Common myeloid progenitor, CD34-positive (primary cell): ENCODE results near the gene FBXO45.
"Not testable (repeated sequence)": the region's sequence is repeated elsewhere in the genome, so short reads cannot be mapped to it uniquely, and the experiment has no call there.

Experiments
- CTCF ChIA-PET: fragments of 350-600 bp; sonication (Branson Sonifier 250); formaldehyde crosslinking; loops from one replicate; lab custom pipeline; 2021; ENCODE audit warnings: antibody characterized with exemption; lab: Charles Lee
- POLR2A ChIA-PET: fragments of 350-600 bp; sonication (Branson Sonifier 250); formaldehyde crosslinking; loops from one replicate; lab custom pipeline; 2021; ENCODE audit warnings: antibody characterized with exemption; lab: Charles Lee
- DNase-seq, 3 donors: peaks; one replicate each; pipeline versions ENCODE4 v3.0.0 to v3.0.0-alpha.2; 2013
- H3K27ac ChIP-seq, 2 experiments: 1 replicate in 1 of 2; 2 replicates in 1 of 2; pipeline ENCODE4 v1.7.0; 2013; ENCODE audit warnings: inconsistent platforms in 2 of 2, low read length in 2 of 2, mild to moderate bottlenecking in 2 of 2, low read depth in 1 of 2, moderate library complexity in 1 of 2; ENCODE audit not compliant: severe bottlenecking in 2 of 2, insufficient read depth in 1 of 2, poor library complexity in 1 of 2
- H3K27me3 ChIP-seq, 5 experiments: replicated peaks in 2 of 5; 1 replicate in 3 of 5; 2 replicates in 2 of 5; pipeline versions ENCODE4 v1.6.1 to v1.7.0; 2013; ENCODE audit warnings: low read length in 4 of 5, mild to moderate bottlenecking in 2 of 5, moderate library complexity in 2 of 5, inconsistent platforms in 1 of 5; ENCODE audit not compliant: insufficient read depth in 5 of 5, control insufficient read depth in 4 of 5
- H3K36me3 ChIP-seq, 4 experiments: 1 replicate in 2 of 4; 2 replicates in 2 of 4; pipeline versions ENCODE4 v1.6.1 to v1.7.0; 2013; ENCODE audit warnings: low read length in 3 of 4, control low read depth in 1 of 4, mild to moderate bottlenecking in 1 of 4; ENCODE audit not compliant: control insufficient read depth in 4 of 4, insufficient read depth in 4 of 4
- H3K4me1 ChIP-seq, 4 experiments: 1 replicate in 3 of 4; 2 replicates in 1 of 4; pipeline versions ENCODE4 v1.6.1 to v1.7.1; 2013; ENCODE audit warnings: low read length in 3 of 4, mild to moderate bottlenecking in 3 of 4, control low read depth in 1 of 4, inconsistent platforms in 1 of 4, moderate library complexity in 1 of 4; ENCODE audit not compliant: control insufficient read depth in 4 of 4, insufficient read depth in 4 of 4; ENCODE audit errors: control extremely low read depth in 1 of 4
- H3K4me3 ChIP-seq, 7 experiments: 1 replicate in 4 of 7; 2 replicates in 3 of 7; pipeline versions ENCODE4 v1.5.1 to v1.7.0; 2013; ENCODE audit warnings: mild to moderate bottlenecking in 7 of 7, low read length in 6 of 7, moderate library complexity in 6 of 7, inconsistent platforms in 2 of 7, low read depth in 2 of 7, control low read depth in 1 of 7; ENCODE audit not compliant: insufficient read depth in 4 of 7, control insufficient read depth in 1 of 7; ENCODE audit errors: extremely low read depth in 1 of 7
- H3K9me3 ChIP-seq, 5 experiments: 1 replicate in 4 of 5; 2 replicates in 1 of 5; pipeline versions ENCODE4 v1.6.1 to v1.7.1; 2013; ENCODE audit warnings: low read length in 4 of 5, mild to moderate bottlenecking in 2 of 5, inconsistent platforms in 1 of 5, low read depth in 1 of 5, moderate library complexity in 1 of 5; ENCODE audit not compliant: control insufficient read depth in 4 of 5, insufficient read depth in 2 of 5; ENCODE audit errors: control extremely low read depth in 1 of 5
- WGBS: methylation state at CpG from one replicate; pipeline ENCODE4 v1.1.5; 2013; ENCODE audit not compliant: insufficient coverage; 5-methylcytosine and 5-hydroxymethylcytosine counted together

FBXO45 gene

GRCh38 chr3:196634224-196634623, 65.8 kb downstream of the FBXO45 start:
- ChIA-PET CTCF (interaction anchor here (1.2 to 20.3 kb wide), 4 partner anchors 10 to 60 kb away, joined by 3 to 306 read pairs (median 4); no protein-coding TSS in a partner anchor), POLR2A (interaction anchor here (1.3 to 1.4 kb wide), 2 partner anchors 15 to 25 kb away, joined by 4 to 7 read pairs; no protein-coding TSS in a partner anchor)
- Histone ChIP-seq H3K4me1 (peaks cover 26 to 90% (median 82%) of the 10 kb centered on the region in 4 experiments), H3K27ac (peak overlapping the region; percentile 80 to 93), H3K4me3 (peak overlapping the region in 4 of 7 experiments; percentile 19 to 83 (median 82)), H3K9me3 (no peaks in the 10 kb centered on the region), H3K36me3 (no peaks in the 10 kb centered on the region), H3K27me3 (no peaks in the 10 kb centered on the region)
- DNase-seq = peak in 2 of 3 donors; percentile 55 to 60
- WGBS = 8% methylated on average over 2 of the region's 10 CpGs

- no peaks in the 10 kb centered on the region for H3K36me3 ChIP-seq
- peak in 2 of 3 donors; percentile 51 to 57 for DNase-seq
- H3K4me1 ChIP-seq = peaks cover 24 to 88% (median 78%) of the 10 kb centered on the region in 4 experiments
- ChIA-PET CTCF (interaction anchor here (1.0 to 20.3 kb wide), 5 partner anchors 11 to 59 kb away, joined by 3 to 306 read pairs (median 4); no protein-coding TSS in a partner anchor), POLR2A (interaction anchor here (1.3 to 1.4 kb wide), 2 partner anchors 15 to 25 kb away, joined by 4 to 7 read pairs; no protein-coding TSS in a partner anchor)
- 94% methylated on average over 5 of the region's 7 CpGs for WGBS
- peak overlapping the region; percentile 80 to 93 for H3K27ac ChIP-seq
- H3K9me3 ChIP-seq = no peaks in the 10 kb centered on the region
- no peaks in the 10 kb centered on the region for H3K27me3 ChIP-seq
- peak overlapping the region in 2 of 7 experiments; percentile 16 to 48 for H3K4me3 ChIP-seq
Observed at GRCh38 chr3:196634829-196635228, 66.4 kb downstream of the FBXO45 start.

- H3K36me3 ChIP-seq = peaks cover 0 to 12% (median 0%) of the 10 kb centered on the region in 4 experiments
- peak in 1 of 3 donors; percentile 43 for DNase-seq
- H3K27ac ChIP-seq = no peak overlapping the region
- POLR2A ChIA-PET = interaction anchor here (0.6 to 1.7 kb wide), 2 partner anchors 22 to 25 kb away, joined by 3 to 4 read pairs; no protein-coding TSS in a partner anchor
- peaks cover 26 to 87% (median 72%) of the 10 kb centered on the region in 4 experiments for H3K4me1 ChIP-seq
- CTCF ChIA-PET = interaction anchor here (0.8 to 20.3 kb wide), 5 partner anchors 8 to 50 kb away, joined by 3 to 306 read pairs (median 4); no protein-coding TSS in a partner anchor
- WGBS = 66% methylated on average over 13 of the region's 20 CpGs
- H3K4me3 ChIP-seq = no peak overlapping the region
- H3K27me3 ChIP-seq = no peaks in the 10 kb centered on the region
- H3K9me3 ChIP-seq = no peaks in the 10 kb centered on the region
Observed at GRCh38 chr3:196636369-196637349, 68.2 kb downstream of the FBXO45 start.

GRCh38 chr3:196637941-196638340, 69.5 kb downstream of the FBXO45 start:
- not testable (repeated sequence) for H3K27me3 ChIP-seq, H3K9me3 ChIP-seq, DNase-seq, H3K27ac ChIP-seq
- CTCF ChIA-PET = interaction anchor here (1.0 to 20.3 kb wide), 5 partner anchors 9 to 109 kb away, joined by 3 to 306 read pairs (median 5); no protein-coding TSS in a partner anchor
- WGBS = 88% methylated on average over 2 of the region's 4 CpGs
- H3K4me3 ChIP-seq = peak overlapping the region in 2 of 7 experiments; percentile 91 to 92
- H3K4me1 ChIP-seq = peaks cover 33 to 91% (median 78%) of the 10 kb centered on the region in 4 experiments
- POLR2A ChIA-PET = interaction anchor here (0.6 to 1.7 kb wide), 3 partner anchors 17 to 74 kb away, joined by 3 to 4 read pairs (median 3); partner anchors contain the start of genes CEP19 and PIGX
- peaks cover 0 to 22% (median 2%) of the 10 kb centered on the region in 4 experiments for H3K36me3 ChIP-seq
